Mesothelial cell of epicardium (in vitro differentiated cells): ENCODE data around the gene PPIF. TPM values are rescaled to one million over a fixed set of nuclear protein-coding genes. Genes with fewer than 3 reads are reported as not detected.

Source experiments
- DNase-seq, 2 experiments: peaks; one replicate each; pipeline ENCODE4 v3.0.0; 2021; ENCODE audit warnings: low spot score in 2 of 2; ENCODE audit not compliant: unreplicated experiment in 2 of 2
- H3K27ac Mint-ChIP-seq: 2 replicates; pipeline ENCODE4 v1.8.0; 2021; ENCODE audit warnings: mixed read lengths
- H3K27me3 Mint-ChIP-seq: 2 replicates; pipeline ENCODE4 v1.8.0; 2021; ENCODE audit warnings: low read depth, mixed read lengths
- H3K36me3 Mint-ChIP-seq: 2 replicates; pipeline ENCODE4 v1.8.0; 2021; ENCODE audit warnings: mixed read lengths
- H3K4me1 Mint-ChIP-seq: 2 replicates; pipeline ENCODE4 v1.8.0; 2021; ENCODE audit warnings: mixed read lengths
- H3K4me3 Mint-ChIP-seq: 2 replicates; pipeline ENCODE4 v1.8.0; 2021; ENCODE audit warnings: mild to moderate bottlenecking, moderate library complexity, mixed read lengths
- H3K9me3 Mint-ChIP-seq: 2 replicates; pipeline ENCODE4 v1.8.0; 2021; ENCODE audit warnings: mixed read lengths
- CTCF ChIP-seq: fragments of 200-600 bp; sonication (generic); IDR thresholded peaks from one replicate; pipeline ENCODE4 v1.5.0; 2021; ENCODE audit warnings: antibody characterized with exemption; ENCODE audit not compliant: unreplicated experiment
- total RNA-seq: library from RNA; stranded (reverse); gene quantifications from 3 replicates; pipeline ENCODE4 v1.2.1, GENCODE V29; 2021

The PPIF gene
- total RNA-seq, 1 donor from 2014 or later = 35.1 TPM

GRCh38 chr10:79377557-79378382, 30.5 kb downstream of the PPIF start:
- no peak for TF ChIP-seq CTCF
- H3K4me1 Mint-ChIP-seq = peaks cover 18% of the 10 kb centered on the region
- no peaks in the 10 kb centered on the region for H3K9me3 Mint-ChIP-seq
- H3K4me3 Mint-ChIP-seq = no peak overlapping the region
- no peaks in the 10 kb centered on the region for H3K36me3 Mint-ChIP-seq
- no peaks in the 10 kb centered on the region for H3K27me3 Mint-ChIP-seq
- H3K27ac Mint-ChIP-seq = no peak overlapping the region
- no peak for DNase-seq

- Mint-ChIP-seq H3K4me1 (peaks cover 18% of the 10 kb centered on the region), H3K9me3 (no peaks in the 10 kb centered on the region), H3K36me3 (no peaks in the 10 kb centered on the region), H3K4me3 (no peak overlapping the region), H3K27me3 (no peaks in the 10 kb centered on the region), H3K27ac (no peak overlapping the region)
- DNase-seq = no peak
- no peak for TF ChIP-seq CTCF
Measured at GRCh38 chr10:79378383-79378646, 31.0 kb downstream of the PPIF start.

- Mint-ChIP-seq H3K27me3 (no peaks in the 10 kb centered on the region), H3K4me1 (peaks cover 18% of the 10 kb centered on the region), H3K27ac (peak overlapping the region; percentile 6), H3K4me3 (no peak overlapping the region), H3K36me3 (no peaks in the 10 kb centered on the region), H3K9me3 (no peaks in the 10 kb centered on the region)
- no peak for DNase-seq
- TF ChIP-seq CTCF = no peak
Measured at GRCh38 chr10:79378647-79379511, 31.6 kb downstream of the PPIF start.

- no peaks in the 10 kb centered on the region for H3K9me3 Mint-ChIP-seq
- peak overlapping the region; percentile 6 for H3K27ac Mint-ChIP-seq
- no peak for TF ChIP-seq CTCF
- no peaks in the 10 kb centered on the region for H3K36me3 Mint-ChIP-seq
- no peak overlapping the region for H3K4me3 Mint-ChIP-seq
- H3K27me3 Mint-ChIP-seq = no peaks in the 10 kb centered on the region
- no peak for DNase-seq
- peaks cover 17% of the 10 kb centered on the region for H3K4me1 Mint-ChIP-seq
Measured at GRCh38 chr10:79379512-79380124, 32.3 kb downstream of the PPIF start.

DNA sequence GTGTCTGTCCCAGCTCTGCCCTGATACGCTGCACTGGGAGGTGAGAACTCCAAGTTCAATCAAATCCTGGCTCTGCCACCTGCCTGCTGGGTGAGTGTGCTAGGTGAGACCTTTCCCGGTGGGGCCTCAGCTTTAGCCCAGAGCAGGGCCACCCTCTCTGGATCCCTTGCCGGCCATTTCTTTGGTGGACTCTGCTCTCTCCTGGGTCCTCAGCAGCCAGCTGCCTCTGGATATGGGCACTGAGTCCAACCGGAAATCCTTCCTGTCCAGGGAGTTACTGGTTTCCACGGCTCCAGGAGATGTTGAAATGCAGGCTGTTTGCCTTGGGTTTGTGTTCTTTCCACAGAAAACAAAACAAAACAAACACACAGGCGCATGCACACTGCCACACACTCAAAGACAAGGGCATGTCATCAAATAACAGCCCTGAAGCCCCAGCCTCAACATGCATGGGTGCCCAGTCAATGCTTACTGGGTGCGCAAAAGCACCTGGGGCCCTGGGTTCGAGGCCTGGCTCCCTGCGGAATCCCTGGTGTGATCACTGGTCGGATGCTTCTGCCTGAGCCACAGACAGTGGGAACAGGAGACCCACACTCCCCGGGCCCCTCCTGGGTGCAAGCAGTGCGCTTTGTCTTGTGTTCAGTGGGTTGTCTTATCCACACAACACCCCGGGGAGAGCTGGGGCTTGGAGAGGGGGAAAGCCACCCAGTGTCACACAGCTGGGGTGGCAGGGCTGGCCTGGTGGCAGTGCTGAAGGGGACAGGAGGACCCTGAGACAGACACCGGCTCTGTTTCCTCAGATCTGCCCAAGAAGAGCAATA, 33.1 kb downstream of the PPIF start:
- Mint-ChIP-seq H3K4me1 (peaks cover 11% of the 10 kb centered on the region), H3K27me3 (no peaks in the 10 kb centered on the region), H3K9me3 (no peaks in the 10 kb centered on the region), H3K4me3 (no peak overlapping the region), H3K36me3 (no peaks in the 10 kb centered on the region), H3K27ac (no peak overlapping the region)
- TF ChIP-seq CTCF = no peak
- no peak for DNase-seq
